ENCODE measurements around the gene GPATCH4. TPM values are rescaled to one million over a fixed set of nuclear protein-coding genes. Genes with fewer than 3 reads are reported as not detected.

The GPATCH4 gene
- total and polyA plus RNA-seq, 7 experiments from 2014 or later: 33.3 to 59.1 (median 46.1) TPM

GRCh38 chr1:156592158-156592909, 8.9 kb downstream of the GPATCH4 start:
- ChIA-PET CTCF (interaction anchor here (0.6 to 1.9 kb wide), 9 partner anchors 10 to 268 kb away, joined by 3 to 12 read pairs (median 4); partner anchors contain the start of gene NTRK1), POLR2A (interaction anchor here (0.7 to 4.2 kb wide), 16 partner anchors 10 to 135 kb away, joined by 3 to 58 read pairs (median 4); partner anchors contain the start of genes GPATCH4 and MEF2D)
- Mint-ChIP-seq H3K4me3 (peak overlapping the region; percentile 76 to 93 (median 87)), H3K27ac (peak overlapping the region; percentile 66 to 97 (median 81)), H3K36me3 (peaks cover 3 to 11% (median 8%) of the 10 kb centered on the region in 5 donors), H3K4me1 (peaks cover 16 to 32% (median 28%) of the 10 kb centered on the region in 7 donors), H3K9me3 (no peaks in the 10 kb centered on the region), H3K27me3 (no peaks in the 10 kb centered on the region)
- Histone ChIP-seq H3K27me3 (ENCODE audit: control insufficient read depth in 2 of 2, insufficient read depth in 2 of 2, low read length in 2 of 2) (no peaks in the 10 kb centered on the region), H3K4me3 (ENCODE audit: low read length) (peak overlapping the region; percentile 69), H3K9me3 (ENCODE audit: control insufficient read depth in 2 of 3, low read length in 3 of 3) (no peaks in the 10 kb centered on the region), H3K27ac (ENCODE audit: low read depth, low read length) (peak overlapping the region; percentile 89), H3K36me3 (ENCODE audit: control insufficient read depth in 2 of 3, insufficient read depth in 3 of 3, low read length in 3 of 3) (peaks cover 0 to 38% (median 3%) of the 10 kb centered on the region in 3 experiments), H3K4me1 (ENCODE audit: control insufficient read depth in 2 of 2, insufficient read depth in 2 of 2, low read length in 2 of 2) (peaks cover 8 to 12% of the 10 kb centered on the region in 2 donors)
- no peak for DNase-seq
- no peak for ATAC-seq
- intact Hi-C loops (cut with micrococcal nuclease): no loop called here

DNA sequence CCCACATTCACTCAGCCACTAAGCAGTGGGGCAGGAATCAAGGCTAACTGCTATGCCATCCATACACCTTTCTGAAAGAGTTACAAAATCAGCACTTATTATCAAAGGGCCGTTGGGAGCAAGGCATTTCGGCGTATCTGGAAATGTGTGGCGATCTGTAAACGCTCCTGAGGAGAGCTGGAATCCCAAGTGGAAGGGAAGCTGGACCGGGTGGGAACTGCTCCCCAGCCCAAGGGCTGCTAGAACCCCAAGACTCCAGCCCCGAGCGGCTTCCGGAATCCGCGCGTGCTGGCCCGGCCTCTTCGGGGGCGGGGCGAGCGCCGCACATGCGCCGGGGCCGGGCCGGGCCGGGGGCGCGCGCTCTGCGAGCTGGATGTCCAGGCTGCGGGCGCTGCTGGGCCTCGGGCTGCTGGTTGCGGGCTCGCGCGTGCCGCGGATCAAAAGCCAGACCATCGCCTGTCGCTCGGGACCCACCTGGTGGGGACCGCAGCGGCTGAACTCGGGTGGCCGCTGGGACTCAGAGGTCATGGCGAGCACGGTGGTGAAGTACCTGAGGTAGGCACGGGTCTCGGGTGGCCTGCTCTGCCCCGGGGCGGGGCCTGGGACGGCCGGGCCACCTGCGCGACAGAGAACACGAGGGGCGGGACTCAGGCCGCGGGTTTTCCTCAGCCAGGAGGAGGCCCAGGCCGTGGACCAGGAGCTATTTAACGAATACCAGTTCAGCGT, 9.7 kb downstream of the GPATCH4 start, which contains the start of gene NAXE:
TSS of gene NAXE (plus strand) at position 345 of the 726 bp plus-strand sequence. CDS start at position 374, 29 bp downstream.
- peak within 1 kb of the TSS; percentile 89 for H3K27ac ChIP-seq (ENCODE audit: low read depth, low read length)
- Mint-ChIP-seq H3K27ac (peak within 1 kb of the TSS; percentile 86 to 98 (median 93)), H3K36me3 (peaks cover 0 to 7% (median 4%) of the 10 kb centered on the region in 5 donors), H3K27me3 (no peaks in the 10 kb centered on the region), H3K9me3 (no peaks in the 10 kb centered on the region), H3K4me3 (peak within 1 kb of the TSS; percentile 82 to 93 (median 89)), H3K4me1 (peaks cover 16 to 32% (median 28%) of the 10 kb centered on the region in 7 donors)
- peaks cover 0 to 31% (median 1%) of the 10 kb centered on the region in 3 experiments for H3K36me3 ChIP-seq (ENCODE audit: control insufficient read depth in 2 of 3, insufficient read depth in 3 of 3, low read length in 3 of 3)
- H3K27me3 ChIP-seq (ENCODE audit: control insufficient read depth in 2 of 2, insufficient read depth in 2 of 2, low read length in 2 of 2): no peaks in the 10 kb centered on the region
- H3K4me3 ChIP-seq (ENCODE audit: low read length): peak within 1 kb of the TSS; percentile 69
- H3K9me3 ChIP-seq (ENCODE audit: control insufficient read depth in 2 of 3, low read length in 3 of 3): no peaks in the 10 kb centered on the region
- intact Hi-C loops (cut with micrococcal nuclease): loop anchor here (1.0 kb wide), 3 partner anchors 10 to 135 kb away; partner anchors contain the start of genes GPATCH4 (in 2 of the 2) and IQGAP3 (in 1 of the 2)
- H3K4me1 ChIP-seq (ENCODE audit: control insufficient read depth in 2 of 2, insufficient read depth in 2 of 2, low read length in 2 of 2): peaks cover 8 to 12% of the 10 kb centered on the region in 2 donors
- ChIA-PET CTCF (interaction anchor here (0.8 to 1.9 kb wide), 13 partner anchors 10 to 462 kb away, joined by 3 to 12 read pairs (median 3); partner anchors contain the start of gene NTRK1), POLR2A (interaction anchor here (0.7 to 4.2 kb wide), 22 partner anchors 9 to 1526 kb away, joined by 3 to 58 read pairs (median 3); partner anchors contain the start of genes GPATCH4 and MEF2D)
- DNase-seq: peak; percentile 54 to 81 (median 65)
- ATAC-seq: peak; percentile 97

DNA sequence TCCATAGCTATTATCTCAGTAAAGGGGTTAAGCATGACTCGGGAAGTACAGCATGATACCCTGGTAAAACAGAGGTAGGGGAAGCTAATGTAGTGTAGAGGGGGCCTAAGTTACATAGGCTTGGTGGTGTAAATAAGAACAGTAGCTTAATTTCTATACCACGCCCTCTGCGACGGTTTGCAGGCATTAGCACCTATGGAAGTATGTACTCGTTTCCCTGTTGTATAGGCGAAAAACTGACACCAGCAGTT, 10.2 kb downstream of the GPATCH4 start:
- H3K9me3 Mint-ChIP-seq: no peaks in the 10 kb centered on the region
- H3K4me1 ChIP-seq (ENCODE audit: control insufficient read depth in 2 of 2, insufficient read depth in 2 of 2, low read length in 2 of 2): peaks cover 8 to 12% of the 10 kb centered on the region in 2 donors
- intact Hi-C loops (cut with micrococcal nuclease): loop anchor here (1.0 kb wide), 3 partner anchors 10 to 135 kb away; partner anchors contain the start of genes GPATCH4 (in 2 of the 2) and IQGAP3 (in 1 of the 2)
- no peaks in the 10 kb centered on the region for H3K27me3 ChIP-seq (ENCODE audit: control insufficient read depth in 2 of 2, insufficient read depth in 2 of 2, low read length in 2 of 2)
- CTCF ChIA-PET: interaction anchor here (0.6 to 1.9 kb wide), 13 partner anchors 9 to 461 kb away, joined by 3 to 12 read pairs (median 3); no protein-coding TSS in a partner anchor
- H3K36me3 Mint-ChIP-seq: peaks cover 0 to 7% (median 4%) of the 10 kb centered on the region in 5 donors
- H3K9me3 ChIP-seq (ENCODE audit: control insufficient read depth in 2 of 3, low read length in 3 of 3): no peaks in the 10 kb centered on the region
- DNase-seq (no peak), ATAC-seq (no peak)
- peak overlapping the region; percentile 69 for H3K4me3 ChIP-seq (ENCODE audit: low read length)
- POLR2A ChIA-PET: interaction anchor here (0.7 to 4.2 kb wide), 20 partner anchors 9 to 1526 kb away, joined by 3 to 58 read pairs (median 3); partner anchors contain the start of genes GPATCH4 and MEF2D
- peak overlapping the region; percentile 82 to 93 (median 89) for H3K4me3 Mint-ChIP-seq
- H3K27ac ChIP-seq (ENCODE audit: low read depth, low read length): peak overlapping the region; percentile 89
- H3K36me3 ChIP-seq (ENCODE audit: control insufficient read depth in 2 of 3, insufficient read depth in 3 of 3, low read length in 3 of 3): peaks cover 0 to 26% (median 0%) of the 10 kb centered on the region in 3 experiments
- no peaks in the 10 kb centered on the region for H3K27me3 Mint-ChIP-seq
- H3K27ac Mint-ChIP-seq: peak overlapping the region; percentile 86 to 98 (median 93)
- H3K4me1 Mint-ChIP-seq: peaks cover 16 to 32% (median 28%) of the 10 kb centered on the region in 7 donors

DNA sequence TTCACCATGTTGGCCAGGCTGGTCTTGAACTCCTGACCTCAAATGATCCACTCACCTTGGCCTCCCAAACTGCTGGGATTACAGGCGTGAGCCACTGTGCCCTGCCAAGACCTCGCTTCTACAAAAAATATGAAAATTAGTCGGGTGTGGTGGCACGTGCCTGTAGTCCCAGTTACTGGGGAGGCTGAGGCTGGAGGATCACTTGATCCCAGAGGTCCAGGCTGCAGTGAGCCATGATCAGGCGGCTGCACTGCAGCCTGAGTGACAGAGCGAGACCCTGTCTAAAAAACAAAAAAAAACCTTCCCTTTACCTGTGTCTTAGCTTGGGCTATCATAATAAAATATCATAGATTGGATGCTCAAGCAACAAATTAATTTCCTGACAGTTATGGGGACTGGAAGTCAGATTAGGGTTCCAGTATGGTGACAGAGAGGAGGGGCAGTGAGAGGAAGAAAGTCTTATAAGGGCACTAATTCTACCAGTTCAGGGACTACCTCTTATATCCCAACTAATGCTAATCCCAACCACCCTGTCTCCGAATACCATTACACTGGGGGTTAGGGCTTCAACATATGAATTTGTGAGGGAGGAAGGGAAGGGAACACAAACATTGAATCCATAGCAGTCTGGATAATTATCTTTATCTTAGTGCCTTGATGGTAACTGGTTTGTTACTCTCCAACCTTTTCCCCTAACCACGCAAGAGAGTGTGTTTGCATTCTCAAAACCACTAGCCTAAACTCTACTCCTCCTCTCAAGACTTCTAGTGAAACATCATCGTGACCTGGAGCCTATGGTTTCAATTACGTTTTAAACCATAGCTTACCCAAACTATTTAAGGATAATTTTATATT, 10.7 kb downstream of the GPATCH4 start:
- Histone ChIP-seq H3K36me3 (ENCODE audit: control insufficient read depth in 2 of 3, insufficient read depth in 3 of 3, low read length in 3 of 3) (peaks cover 0 to 20% (median 0%) of the 10 kb centered on the region in 3 experiments), H3K4me3 (ENCODE audit: low read length) (no peak overlapping the region), H3K27me3 (ENCODE audit: control insufficient read depth in 2 of 2, insufficient read depth in 2 of 2, low read length in 2 of 2) (no peaks in the 10 kb centered on the region), H3K4me1 (ENCODE audit: control insufficient read depth in 2 of 2, insufficient read depth in 2 of 2, low read length in 2 of 2) (peaks cover 8 to 12% of the 10 kb centered on the region in 2 donors), H3K27ac (ENCODE audit: low read depth, low read length) (peak overlapping the region; percentile 89), H3K9me3 (ENCODE audit: control insufficient read depth in 2 of 3, low read length in 3 of 3) (no peaks in the 10 kb centered on the region)
- H3K27me3 Mint-ChIP-seq: no peaks in the 10 kb centered on the region
- peaks cover 0 to 9% (median 4%) of the 10 kb centered on the region in 5 donors for H3K36me3 Mint-ChIP-seq
- no peaks in the 10 kb centered on the region for H3K9me3 Mint-ChIP-seq
- peaks cover 16 to 31% (median 28%) of the 10 kb centered on the region in 7 donors for H3K4me1 Mint-ChIP-seq
- intact Hi-C loops (cut with micrococcal nuclease): loop anchor here (1.0 kb wide), 3 partner anchors 11 to 134 kb away; partner anchors contain the start of genes GPATCH4 (in 2 of the 2) and IQGAP3 (in 1 of the 2)
- no peak for ATAC-seq
- CTCF ChIA-PET: interaction anchor here (0.6 to 1.9 kb wide), 14 partner anchors 9 to 461 kb away, joined by 3 to 12 read pairs (median 3); no protein-coding TSS in a partner anchor
- peak overlapping the region; percentile 86 to 98 (median 93) for H3K27ac Mint-ChIP-seq
- H3K4me3 Mint-ChIP-seq: peak overlapping the region in 8 of 10 donors; percentile 82 to 93 (median 91)
- no peak for DNase-seq
- POLR2A ChIA-PET: interaction anchor here (0.7 to 4.2 kb wide), 16 partner anchors 8 to 144 kb away, joined by 3 to 58 read pairs (median 4); partner anchors contain the start of genes GPATCH4 and MEF2D

- ATAC-seq (no peak), DNase-seq (no peak)
- Histone ChIP-seq H3K4me1 (ENCODE audit: control insufficient read depth in 2 of 2, insufficient read depth in 2 of 2, low read length in 2 of 2) (peaks cover 8 to 12% of the 10 kb centered on the region in 2 donors), H3K27ac (ENCODE audit: low read depth, low read length) (no peak overlapping the region), H3K36me3 (ENCODE audit: control insufficient read depth in 2 of 3, insufficient read depth in 3 of 3, low read length in 3 of 3) (peaks cover 0 to 10% (median 0%) of the 10 kb centered on the region in 3 experiments), H3K4me3 (ENCODE audit: low read length) (no peak overlapping the region), H3K9me3 (ENCODE audit: control insufficient read depth in 2 of 3, low read length in 3 of 3) (no peaks in the 10 kb centered on the region), H3K27me3 (ENCODE audit: control insufficient read depth in 2 of 2, insufficient read depth in 2 of 2, low read length in 2 of 2) (no peaks in the 10 kb centered on the region)
- POLR2A ChIA-PET: interaction anchor here (0.8 to 1.3 kb wide), 2 partner anchors 11 to 90 kb away, joined by 3 to 12 read pairs; partner anchors contain the start of gene GPATCH4
- intact Hi-C loops (cut with micrococcal nuclease): no loop called here
- CTCF ChIA-PET: interaction anchor here (0.6 to 0.8 kb wide), 3 partner anchors 19 to 69 kb away, joined by 3 to 8 read pairs (median 3); no protein-coding TSS in a partner anchor
- Mint-ChIP-seq H3K9me3 (no peaks in the 10 kb centered on the region), H3K36me3 (peaks cover 0 to 6% (median 0%) of the 10 kb centered on the region in 5 donors), H3K27ac (no peak overlapping the region), H3K4me3 (no peak overlapping the region), H3K27me3 (no peaks in the 10 kb centered on the region), H3K4me1 (peaks cover 6 to 28% (median 24%) of the 10 kb centered on the region in 7 donors)
Measured at GRCh38 chr1:156589546-156589945, 11.7 kb downstream of the GPATCH4 start.
